Brain microvascular endothelial cell (primary cell): Measurements from ENCODE around the gene MACROD2.

Source experiments
- DNase-seq: peaks from one replicate; pipeline ENCODE4 v3.0.0-alpha.2; 2020
- H3K27ac ChIP-seq: fragments of 250-450 bp; sonication (Bioruptor Pico); 2 replicates; pipeline ENCODE4 v1.5.1; 2020; ENCODE audit warnings: mild to moderate bottlenecking, moderate library complexity
- H3K27me3 ChIP-seq: fragments of 250-450 bp; sonication (Bioruptor Pico); replicated peaks from 2 replicates; pipeline ENCODE4 v1.5.1; 2020; ENCODE audit warnings: mild to moderate bottlenecking
- H3K36me3 ChIP-seq: fragments of 250-450 bp; sonication (Bioruptor Pico); replicated peaks from 2 replicates; pipeline ENCODE4 v1.5.1; 2020; ENCODE audit warnings: mild to moderate bottlenecking
- H3K4me3 ChIP-seq: 2 replicates; pipeline ENCODE4 v1.5.1; 2011; ENCODE audit warnings: low read depth, mild to moderate bottlenecking, control low read depth, low read length, moderate library complexity
- in situ Hi-C: cut with HindIII; loops from 2 replicates; pipeline ENCODE4 v1.10.0; 2017; ENCODE audit warnings: low sequenced_read_pairs, low pct_ligation_motif_present
- TF ChIP-seq, protein P1 (sequence below): IDR thresholded peaks from 2 replicates; pipeline ENCODE4 v1.5.1; 2011; ENCODE audit warnings: low read depth, mild to moderate bottlenecking, moderate library complexity, low read length, control low read depth, inconsistent platforms; ENCODE audit errors: missing control alignments

The MACROD2 gene

DNA sequence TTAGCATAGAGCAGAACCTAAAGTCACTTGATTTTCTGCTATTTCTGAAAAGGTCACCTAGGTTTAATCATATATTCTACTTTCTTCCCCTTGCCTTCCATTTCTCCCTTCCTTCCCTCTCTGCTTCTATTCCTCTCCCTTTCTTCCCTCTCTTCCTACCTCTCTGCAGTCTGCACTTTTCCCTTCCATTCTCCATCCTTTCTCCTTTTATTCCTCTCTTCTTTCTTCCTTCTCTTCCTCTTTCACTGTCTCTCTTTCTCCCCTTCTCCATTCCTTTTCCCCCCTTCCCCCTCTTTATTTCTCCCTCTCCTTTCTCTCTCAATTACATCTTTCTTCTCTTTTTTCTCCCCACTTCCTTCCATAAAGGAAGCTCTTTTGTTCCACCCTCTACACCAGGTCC, 1391.9 kb downstream of the MACROD2 start:
- TF ChIP-seq, protein P1, sequence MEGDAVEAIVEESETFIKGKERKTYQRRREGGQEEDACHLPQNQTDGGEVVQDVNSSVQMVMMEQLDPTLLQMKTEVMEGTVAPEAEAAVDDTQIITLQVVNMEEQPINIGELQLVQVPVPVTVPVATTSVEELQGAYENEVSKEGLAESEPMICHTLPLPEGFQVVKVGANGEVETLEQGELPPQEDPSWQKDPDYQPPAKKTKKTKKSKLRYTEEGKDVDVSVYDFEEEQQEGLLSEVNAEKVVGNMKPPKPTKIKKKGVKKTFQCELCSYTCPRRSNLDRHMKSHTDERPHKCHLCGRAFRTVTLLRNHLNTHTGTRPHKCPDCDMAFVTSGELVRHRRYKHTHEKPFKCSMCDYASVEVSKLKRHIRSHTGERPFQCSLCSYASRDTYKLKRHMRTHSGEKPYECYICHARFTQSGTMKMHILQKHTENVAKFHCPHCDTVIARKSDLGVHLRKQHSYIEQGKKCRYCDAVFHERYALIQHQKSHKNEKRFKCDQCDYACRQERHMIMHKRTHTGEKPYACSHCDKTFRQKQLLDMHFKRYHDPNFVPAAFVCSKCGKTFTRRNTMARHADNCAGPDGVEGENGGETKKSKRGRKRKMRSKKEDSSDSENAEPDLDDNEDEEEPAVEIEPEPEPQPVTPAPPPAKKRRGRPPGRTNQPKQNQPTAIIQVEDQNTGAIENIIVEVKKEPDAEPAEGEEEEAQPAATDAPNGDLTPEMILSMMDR: no peak
- DNase-seq: no peak
- no peak overlapping the region for H3K27ac ChIP-seq
- H3K36me3 ChIP-seq: no peaks in the 10 kb centered on the region
- in situ Hi-C loops: no loop called here
- no peaks in the 10 kb centered on the region for H3K27me3 ChIP-seq
- H3K4me3 ChIP-seq: no peak overlapping the region

DNA sequence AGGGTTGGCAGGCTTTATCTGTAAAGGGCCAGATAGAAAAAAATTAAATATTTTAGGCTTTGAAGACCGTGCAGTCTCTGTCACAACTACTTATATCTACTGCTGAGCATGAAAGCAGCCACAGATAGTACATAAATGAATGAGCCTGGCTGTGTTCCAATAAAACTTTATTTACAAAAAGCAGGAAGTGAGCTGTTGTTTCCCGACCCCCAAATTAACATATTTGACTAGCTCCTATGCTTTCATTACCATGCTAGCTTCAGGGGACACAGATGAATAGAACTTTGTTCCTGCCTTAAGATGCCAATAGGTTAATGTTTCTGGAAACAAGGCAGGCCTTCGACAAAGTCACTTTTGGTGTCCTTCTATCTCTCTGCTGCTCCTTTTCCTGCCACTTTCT, 1400.1 kb downstream of the MACROD2 start:
- Histone ChIP-seq H3K27me3 (no peaks in the 10 kb centered on the region), H3K27ac (no peak overlapping the region), H3K36me3 (no peaks in the 10 kb centered on the region), H3K4me3 (no peak overlapping the region)
- in situ Hi-C loops: no loop called here
- TF ChIP-seq, protein P1: no peak
- DNase-seq: no peak

DNA sequence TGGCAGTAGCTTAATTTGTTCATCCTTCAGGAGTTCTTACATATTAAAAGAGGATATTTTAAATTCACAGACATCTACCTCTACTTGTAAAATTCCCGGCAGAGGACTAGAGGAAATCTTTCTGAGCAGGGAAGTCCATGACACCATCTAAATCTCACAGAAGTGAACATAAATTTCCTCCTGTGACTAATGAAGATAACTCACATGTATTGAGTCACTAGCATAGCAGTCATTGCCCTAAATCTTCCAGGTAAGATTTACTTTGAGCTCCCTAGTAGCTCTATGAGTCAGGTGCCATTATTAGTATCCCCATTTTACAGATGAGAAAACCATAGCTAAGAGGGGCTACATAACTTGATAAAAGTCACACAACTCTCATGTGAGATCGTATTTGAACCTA, 1400.7 kb downstream of the MACROD2 start:
- no peak overlapping the region for H3K27ac ChIP-seq
- no peaks in the 10 kb centered on the region for H3K36me3 ChIP-seq
- no peaks in the 10 kb centered on the region for H3K27me3 ChIP-seq
- no peak for DNase-seq
- H3K4me3 ChIP-seq: no peak overlapping the region
- TF ChIP-seq, protein P1: no peak
- in situ Hi-C loops: no loop called here

DNA sequence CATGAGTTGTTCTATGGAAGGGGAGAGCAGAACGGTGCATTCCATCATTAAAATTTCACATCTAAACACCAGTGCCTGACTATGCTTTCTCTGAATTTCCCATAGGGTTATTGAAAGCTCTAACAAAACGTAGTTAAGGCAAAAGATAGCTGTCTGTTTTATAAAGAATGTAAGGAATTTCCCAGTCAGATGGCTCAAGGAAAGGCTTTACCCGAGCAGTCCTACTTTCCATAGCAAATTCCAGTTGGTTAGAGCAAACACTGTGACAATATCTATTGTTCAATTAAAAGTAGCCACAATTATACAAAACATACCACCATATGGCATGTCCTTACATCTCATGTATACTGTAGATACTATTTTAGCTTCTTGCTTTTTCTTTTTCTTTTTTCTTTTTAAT, 1401.6 kb downstream of the MACROD2 start:
- Histone ChIP-seq H3K27me3 (no peaks in the 10 kb centered on the region), H3K36me3 (no peaks in the 10 kb centered on the region), H3K4me3 (no peak overlapping the region), H3K27ac (no peak overlapping the region)
- TF ChIP-seq, protein P1: no peak
- in situ Hi-C loops: no loop called here
- peak; percentile 0 for DNase-seq

DNA sequence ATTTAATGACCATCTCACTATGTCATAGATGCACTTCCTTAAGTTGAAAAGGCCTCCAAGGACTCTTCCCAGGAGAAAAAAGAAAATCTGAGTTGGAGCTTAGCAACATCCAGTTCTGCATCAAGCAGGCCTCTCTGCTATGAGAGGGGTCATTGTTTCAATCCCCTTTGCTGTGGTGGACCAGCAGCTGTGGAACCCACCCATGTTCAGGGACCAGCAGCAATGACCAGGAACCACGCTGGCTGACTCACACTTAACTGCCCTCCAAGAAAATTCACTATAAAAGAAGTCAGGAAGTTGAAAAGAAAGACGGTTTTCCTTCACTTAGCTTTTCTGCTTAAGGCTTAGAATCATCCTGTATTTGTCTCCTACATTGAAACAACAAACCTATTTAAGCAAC, 1404.5 kb downstream of the MACROD2 start:
- H3K27me3 ChIP-seq: no peaks in the 10 kb centered on the region
- H3K27ac ChIP-seq: no peak overlapping the region
- no peaks in the 10 kb centered on the region for H3K36me3 ChIP-seq
- DNase-seq: no peak
- TF ChIP-seq, protein P1: no peak
- no peak overlapping the region for H3K4me3 ChIP-seq
- in situ Hi-C loops: no loop called here

DNA sequence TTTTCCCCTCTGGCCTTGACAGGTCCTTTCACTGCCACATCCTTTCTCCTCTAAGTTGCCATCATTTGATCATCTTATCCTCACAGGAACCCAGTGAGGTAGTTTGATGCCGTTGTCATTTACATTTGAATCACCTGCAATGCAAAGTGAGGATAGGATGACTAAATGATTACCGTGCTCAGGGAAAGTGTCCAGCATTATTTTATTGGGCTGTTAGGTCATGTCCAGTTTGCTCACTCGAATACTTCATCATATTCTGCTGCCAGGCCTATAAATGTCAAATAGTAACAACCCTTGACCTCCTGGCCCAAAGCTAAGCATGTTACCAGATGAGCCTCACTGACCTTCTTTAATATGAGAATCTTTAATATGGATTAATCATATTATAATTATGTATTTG, 1410.8 kb downstream of the MACROD2 start:
- Histone ChIP-seq H3K36me3 (no peaks in the 10 kb centered on the region), H3K27ac (no peak overlapping the region), H3K27me3 (no peaks in the 10 kb centered on the region), H3K4me3 (no peak overlapping the region)
- no peak for DNase-seq
- in situ Hi-C loops: no loop called here
- TF ChIP-seq, protein P1: no peak
